ENCODE data around the gene CCL21.

GRCh38 chr9:34686732-34687131, 23.2 kb downstream of the CCL21 start:
- TF ChIP-seq CTCF (IDR thresholded peaks at IDR 0.05) (no peak), POLR2A (IDR thresholded peaks at IDR 0.05) (no peak)

All from adrenal gland (tissue), 5 donors.